ENCODE results near the gene SLC30A3. TPM values are rescaled to one million over a fixed set of nuclear protein-coding genes. Genes with fewer than 3 reads are reported as not detected.
"Not testable (repeated sequence)": the region's sequence is repeated elsewhere in the genome, so short reads cannot be mapped to it uniquely, and the experiment has no call there.

Gene SLC30A3
- total and polyA plus RNA-seq, 3 donors from 2014 or later, result 111 to 160 (median 130) TPM

DNA sequence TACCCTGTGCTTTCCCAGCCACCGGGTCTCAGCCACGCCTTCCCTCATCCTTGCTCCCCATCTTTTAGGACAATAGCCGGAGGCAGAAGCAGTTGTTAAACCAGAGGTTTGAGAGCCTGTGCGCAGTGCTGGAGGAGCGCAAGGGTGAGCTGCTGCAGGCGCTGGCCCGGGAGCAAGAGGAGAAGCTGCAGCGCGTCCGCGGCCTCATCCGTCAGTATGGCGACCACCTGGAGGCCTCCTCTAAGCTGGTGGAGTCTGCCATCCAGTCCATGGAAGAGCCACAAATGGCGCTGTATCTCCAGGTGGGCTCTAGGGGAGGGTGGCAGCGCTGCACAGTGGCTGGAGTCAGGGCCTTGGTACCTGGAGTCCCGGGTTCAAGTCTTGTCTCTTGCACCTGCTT, 42.7 kb upstream of the SLC30A3 start:
- Histone ChIP-seq H3K27me3 (no peaks in the 10 kb centered on the region), H3K4me1 (no peaks in the 10 kb centered on the region), H3K4me3 (no peak overlapping the region), H3K27ac (no peak overlapping the region), H3K9me3 (no peaks in the 10 kb centered on the region), H3K36me3 (ENCODE audit: low read depth, missing control alignments) (peaks cover 3% of the 10 kb centered on the region)
- 90 to 94% methylated on average over 14 to 16 of the region's 16 CpGs for WGBS, 2 donors
- TF ChIP-seq, protein P1, sequence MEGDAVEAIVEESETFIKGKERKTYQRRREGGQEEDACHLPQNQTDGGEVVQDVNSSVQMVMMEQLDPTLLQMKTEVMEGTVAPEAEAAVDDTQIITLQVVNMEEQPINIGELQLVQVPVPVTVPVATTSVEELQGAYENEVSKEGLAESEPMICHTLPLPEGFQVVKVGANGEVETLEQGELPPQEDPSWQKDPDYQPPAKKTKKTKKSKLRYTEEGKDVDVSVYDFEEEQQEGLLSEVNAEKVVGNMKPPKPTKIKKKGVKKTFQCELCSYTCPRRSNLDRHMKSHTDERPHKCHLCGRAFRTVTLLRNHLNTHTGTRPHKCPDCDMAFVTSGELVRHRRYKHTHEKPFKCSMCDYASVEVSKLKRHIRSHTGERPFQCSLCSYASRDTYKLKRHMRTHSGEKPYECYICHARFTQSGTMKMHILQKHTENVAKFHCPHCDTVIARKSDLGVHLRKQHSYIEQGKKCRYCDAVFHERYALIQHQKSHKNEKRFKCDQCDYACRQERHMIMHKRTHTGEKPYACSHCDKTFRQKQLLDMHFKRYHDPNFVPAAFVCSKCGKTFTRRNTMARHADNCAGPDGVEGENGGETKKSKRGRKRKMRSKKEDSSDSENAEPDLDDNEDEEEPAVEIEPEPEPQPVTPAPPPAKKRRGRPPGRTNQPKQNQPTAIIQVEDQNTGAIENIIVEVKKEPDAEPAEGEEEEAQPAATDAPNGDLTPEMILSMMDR (IDR thresholded peaks at IDR 0.05), result no peak
- no peak for TF ChIP-seq POLR2A (IDR thresholded peaks at IDR 0.05)
- no peak for DNase-seq
- intact Hi-C loops (cut with DNase I; ENCODE audit: low total_unique reads), result loop anchor here (10.0 kb wide), 1 partner anchor 211 kb away; no protein-coding TSS in a partner anchor

DNA sequence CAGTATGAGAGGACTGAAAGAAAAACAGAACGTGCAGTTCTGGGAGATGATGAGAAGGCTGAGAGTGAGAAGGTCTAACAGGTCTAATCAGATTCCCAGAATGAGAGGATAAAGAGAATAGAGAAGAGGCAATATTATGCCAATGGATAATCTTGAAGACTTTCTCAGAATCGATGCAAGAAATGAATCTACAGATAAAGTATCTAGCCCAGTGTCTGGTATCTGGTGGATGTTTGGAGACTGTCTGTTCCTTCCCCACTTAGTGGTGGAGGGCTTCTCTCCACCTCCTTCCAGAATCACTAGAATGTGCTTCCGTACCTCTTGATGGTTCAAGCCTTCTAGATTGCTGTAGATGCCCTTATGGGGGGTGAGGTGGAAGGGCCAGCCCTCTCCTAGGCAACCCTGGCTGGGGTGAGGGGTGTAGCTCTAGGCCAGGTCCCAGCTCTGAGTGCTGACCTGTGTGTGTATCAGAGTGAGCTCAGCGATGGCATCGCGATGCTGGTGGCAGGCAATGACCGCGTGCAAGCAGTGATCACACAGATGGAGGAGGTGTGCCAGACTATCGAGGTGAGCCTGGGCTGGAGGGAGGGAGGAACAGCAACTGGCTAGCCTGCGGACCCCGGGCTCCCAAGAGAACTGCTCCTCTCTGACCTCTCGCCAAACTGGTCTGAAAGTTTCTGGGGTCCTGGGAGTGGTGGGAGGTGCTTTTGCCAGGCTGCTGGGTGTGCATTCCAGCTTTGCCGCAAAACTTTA, 41.8 kb upstream of the SLC30A3 start:
- no peaks in the 10 kb centered on the region for H3K36me3 ChIP-seq (ENCODE audit: low read depth, missing control alignments)
- no peaks in the 10 kb centered on the region for H3K27me3 ChIP-seq
- no peak for DNase-seq
- H3K4me1 ChIP-seq, result no peaks in the 10 kb centered on the region
- H3K4me3 ChIP-seq, result no peak overlapping the region
- no peak for TF ChIP-seq POLR2A (IDR thresholded peaks at IDR 0.05)
- TF ChIP-seq, protein P1 (IDR thresholded peaks at IDR 0.05), result no peak
- H3K9me3 ChIP-seq, result no peaks in the 10 kb centered on the region
- no peak overlapping the region for H3K27ac ChIP-seq
- WGBS, 2 donors, result 88 to 89% methylated on average over 11 to 13 of the region's 13 CpGs
- intact Hi-C loops (cut with DNase I; ENCODE audit: low total_unique reads), result loop anchor here (10.0 kb wide), 1 partner anchor 210 kb away; no protein-coding TSS in a partner anchor

DNA sequence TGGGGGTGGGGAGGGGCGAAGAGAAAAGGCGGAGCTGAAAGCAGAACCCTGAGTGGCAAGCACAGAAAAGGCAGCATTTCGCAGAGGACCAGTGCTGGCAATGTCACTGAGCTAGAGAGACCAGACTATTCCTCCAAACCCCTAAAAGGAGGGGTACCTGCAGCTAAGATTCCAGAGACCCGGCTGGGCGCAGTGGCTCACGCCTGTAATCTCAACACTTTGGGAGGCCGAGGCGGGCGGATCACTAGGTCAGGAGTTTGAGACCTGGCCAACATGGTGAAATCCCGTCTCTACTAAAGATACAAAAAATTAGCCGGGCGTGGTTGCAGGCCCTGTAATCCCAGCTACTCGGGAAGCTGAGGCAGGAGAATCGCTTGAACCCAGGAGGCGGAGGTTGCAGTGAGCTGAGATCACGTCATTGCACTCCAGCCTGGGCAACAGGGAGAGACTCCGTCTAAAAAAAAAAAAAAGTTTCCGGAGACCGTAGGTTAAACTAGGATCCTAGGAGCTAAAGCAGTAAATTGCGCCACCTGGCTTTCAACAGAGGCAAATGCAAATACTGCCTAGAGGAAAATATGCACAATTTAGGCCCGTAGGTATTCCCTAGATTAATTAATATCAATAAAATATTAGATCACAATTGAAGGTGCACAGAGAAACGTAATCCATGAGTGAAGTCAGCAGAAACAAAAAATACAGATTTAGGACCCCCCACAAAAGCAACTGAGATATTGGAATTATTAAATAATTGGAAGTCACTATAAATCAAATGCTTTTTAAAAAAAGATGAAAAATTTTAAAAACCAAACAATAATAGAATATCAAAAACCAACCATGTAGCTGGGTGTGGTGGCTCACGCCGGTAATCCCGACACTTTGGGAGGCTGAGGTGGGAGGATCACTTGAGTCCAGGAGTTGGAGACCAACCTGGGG, 40.5 kb upstream of the SLC30A3 start:
- Histone ChIP-seq H3K4me3 (no peak overlapping the region), H3K36me3 (ENCODE audit: low read depth, missing control alignments) (no peaks in the 10 kb centered on the region), H3K9me3 (no peaks in the 10 kb centered on the region), H3K27ac (no peak overlapping the region), H3K4me1 (no peaks in the 10 kb centered on the region), H3K27me3 (no peaks in the 10 kb centered on the region)
- DNase-seq, result peak; percentile 69
- WGBS, 2 donors, result 19 to 34% methylated on average over 23 to 25 of the region's 25 CpGs
- intact Hi-C loops (cut with DNase I; ENCODE audit: low total_unique reads), result loop anchor here (10.0 kb wide), 1 partner anchor 209 kb away; no protein-coding TSS in a partner anchor
- TF ChIP-seq, protein P1 (IDR thresholded peaks at IDR 0.05), result peak; percentile 89 to 95 (median 90)
- no peak for TF ChIP-seq POLR2A (IDR thresholded peaks at IDR 0.05)

DNA sequence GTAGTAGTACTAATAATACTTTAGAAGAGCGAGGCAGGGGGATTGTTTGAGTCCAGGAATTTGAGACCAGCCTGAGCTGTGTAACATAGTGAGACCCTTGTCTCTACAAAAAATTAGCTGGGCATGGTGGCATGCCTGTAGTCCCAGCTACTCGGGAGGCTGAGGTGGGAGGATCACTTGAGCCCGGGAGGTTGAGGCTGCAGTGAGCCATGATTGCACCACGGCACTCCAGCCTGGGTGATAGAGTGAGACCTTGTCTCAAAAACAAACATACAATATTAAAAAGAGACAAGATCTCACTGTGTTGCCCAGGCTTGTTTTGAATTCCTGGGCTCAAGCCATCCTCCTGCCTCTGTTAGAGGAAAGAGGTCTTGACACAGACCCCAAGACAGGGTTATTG, 37.8 kb upstream of the SLC30A3 start:
- intact Hi-C loops (cut with DNase I; ENCODE audit: low total_unique reads), result loop anchor here (10.0 kb wide), 1 partner anchor 206 kb away; no protein-coding TSS in a partner anchor
- not testable (repeated sequence) for H3K36me3 ChIP-seq (ENCODE audit: low read depth, missing control alignments); DNase-seq; H3K27ac ChIP-seq; H3K27me3 ChIP-seq; H3K4me3 ChIP-seq; H3K9me3 ChIP-seq; H3K4me1 ChIP-seq
- 89 to 94% methylated on average over 4 of the region's 4 CpGs for WGBS, 2 donors

All from testis (tissue), 3 donors.